Measurements from ENCODE around the gene ALOX15.

ALOX15 gene

DNA sequence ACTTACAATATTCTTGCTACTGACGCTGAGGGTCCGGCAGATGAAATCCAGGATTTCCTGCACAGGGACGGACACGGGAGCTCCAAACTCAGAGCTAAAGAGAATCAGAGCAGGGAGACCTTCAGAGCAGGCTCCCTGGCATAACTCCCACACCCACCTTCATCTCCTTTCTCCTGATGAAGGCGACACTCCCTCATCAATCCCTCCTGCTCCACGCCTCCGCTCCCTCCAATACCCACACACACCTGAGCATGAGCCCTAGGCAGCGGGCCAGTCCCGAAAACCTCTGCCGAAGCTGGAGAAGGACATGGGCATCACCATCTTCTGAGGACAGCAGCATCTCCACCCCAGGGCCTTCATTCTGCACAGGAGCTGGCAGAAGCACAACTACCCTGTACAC lies 34.3 kb upstream of the ALOX15 start:
- H2AFZ ChIP-seq (ENCODE audit: low read depth, low read length) = no peak overlapping the region
- no peak overlapping the region for H3K4me2 ChIP-seq (ENCODE audit: insufficient read depth, low read length)
- H3K9me3 ChIP-seq (ENCODE audit: insufficient read depth, low read length, severe bottlenecking) = no peaks in the 10 kb centered on the region
- H3K4me1 ChIP-seq (ENCODE audit: insufficient read depth, low read length) = no peaks in the 10 kb centered on the region
- no peaks in the 10 kb centered on the region for H3K79me2 ChIP-seq (ENCODE audit: insufficient read depth, low read length)
- no peak overlapping the region for H3K4me3 ChIP-seq (ENCODE audit: low read depth in 1 of 2, low read length in 2 of 2)
- no peak overlapping the region for H3K9ac ChIP-seq (ENCODE audit: low read depth, low read length)
- ATAC-seq (ENCODE audit: insufficient read depth, low read depth) (no peak), DNase-seq (no peak)
- no peak overlapping the region for H3K27ac ChIP-seq (ENCODE audit: low read length)
- peaks cover 95% of the 10 kb centered on the region for H3K36me3 ChIP-seq (ENCODE audit: insufficient read depth, low read length)
- TF ChIP-seq, protein P1, sequence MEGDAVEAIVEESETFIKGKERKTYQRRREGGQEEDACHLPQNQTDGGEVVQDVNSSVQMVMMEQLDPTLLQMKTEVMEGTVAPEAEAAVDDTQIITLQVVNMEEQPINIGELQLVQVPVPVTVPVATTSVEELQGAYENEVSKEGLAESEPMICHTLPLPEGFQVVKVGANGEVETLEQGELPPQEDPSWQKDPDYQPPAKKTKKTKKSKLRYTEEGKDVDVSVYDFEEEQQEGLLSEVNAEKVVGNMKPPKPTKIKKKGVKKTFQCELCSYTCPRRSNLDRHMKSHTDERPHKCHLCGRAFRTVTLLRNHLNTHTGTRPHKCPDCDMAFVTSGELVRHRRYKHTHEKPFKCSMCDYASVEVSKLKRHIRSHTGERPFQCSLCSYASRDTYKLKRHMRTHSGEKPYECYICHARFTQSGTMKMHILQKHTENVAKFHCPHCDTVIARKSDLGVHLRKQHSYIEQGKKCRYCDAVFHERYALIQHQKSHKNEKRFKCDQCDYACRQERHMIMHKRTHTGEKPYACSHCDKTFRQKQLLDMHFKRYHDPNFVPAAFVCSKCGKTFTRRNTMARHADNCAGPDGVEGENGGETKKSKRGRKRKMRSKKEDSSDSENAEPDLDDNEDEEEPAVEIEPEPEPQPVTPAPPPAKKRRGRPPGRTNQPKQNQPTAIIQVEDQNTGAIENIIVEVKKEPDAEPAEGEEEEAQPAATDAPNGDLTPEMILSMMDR (IDR thresholded peaks at IDR 0.05; ENCODE audit: borderline replicate concordance, extremely low read depth, low read length, poor library complexity, severe bottlenecking) = no peak
- no peak for TF ChIP-seq EZH2 (IDR thresholded peaks at IDR 0.05; ENCODE audit: borderline replicate concordance, low read depth, low read length, severe bottlenecking)
- H3K27me3 ChIP-seq (ENCODE audit: insufficient read depth, low read length, poor library complexity) = no peaks in the 10 kb centered on the region
- H4K20me1 ChIP-seq (ENCODE audit: insufficient read depth, low read length) = peaks cover 14% of the 10 kb centered on the region; the same call in 1 of the 2 replicates

DNA sequence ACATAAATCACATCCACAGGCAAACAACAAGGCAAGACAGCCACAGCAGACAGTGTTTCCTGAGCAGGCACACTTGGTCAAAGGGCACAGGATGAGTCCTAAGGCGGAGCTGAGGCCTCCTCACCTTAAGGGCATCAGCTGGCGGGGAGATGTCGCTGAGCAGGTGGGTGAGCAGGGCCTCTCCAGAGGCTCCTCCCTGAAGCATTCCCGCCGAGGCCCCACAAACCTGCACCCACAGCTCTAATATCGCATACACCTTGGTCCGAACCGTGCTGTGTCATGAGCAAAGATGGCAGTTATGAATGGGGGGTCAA lies 33.2 kb upstream of the ALOX15 start:
- no peaks in the 10 kb centered on the region for H3K79me2 ChIP-seq (ENCODE audit: insufficient read depth, low read length)
- peaks cover 88% of the 10 kb centered on the region for H3K36me3 ChIP-seq (ENCODE audit: insufficient read depth, low read length)
- no peaks in the 10 kb centered on the region for H3K9me3 ChIP-seq (ENCODE audit: insufficient read depth, low read length, severe bottlenecking)
- H3K27ac ChIP-seq (ENCODE audit: low read length) = no peak overlapping the region
- ATAC-seq (ENCODE audit: insufficient read depth, low read depth) (no peak), DNase-seq (no peak)
- peaks cover 14% of the 10 kb centered on the region; the same call in 1 of the 2 replicates for H4K20me1 ChIP-seq (ENCODE audit: insufficient read depth, low read length)
- no peak overlapping the region for H2AFZ ChIP-seq (ENCODE audit: low read depth, low read length)
- H3K9ac ChIP-seq (ENCODE audit: low read depth, low read length) = no peak overlapping the region
- no peak overlapping the region for H3K4me2 ChIP-seq (ENCODE audit: insufficient read depth, low read length)
- TF ChIP-seq, protein P1 (IDR thresholded peaks at IDR 0.05; ENCODE audit: borderline replicate concordance, extremely low read depth, low read length, poor library complexity, severe bottlenecking) = no peak
- no peak for TF ChIP-seq EZH2 (IDR thresholded peaks at IDR 0.05; ENCODE audit: borderline replicate concordance, low read depth, low read length, severe bottlenecking)
- no peak overlapping the region for H3K4me3 ChIP-seq (ENCODE audit: low read depth in 1 of 2, low read length in 2 of 2)
- no peaks in the 10 kb centered on the region for H3K4me1 ChIP-seq (ENCODE audit: insufficient read depth, low read length)
- H3K27me3 ChIP-seq (ENCODE audit: insufficient read depth, low read length, poor library complexity) = no peaks in the 10 kb centered on the region

- no peak for TF ChIP-seq EZH2 (IDR thresholded peaks at IDR 0.05; ENCODE audit: borderline replicate concordance, low read depth, low read length, severe bottlenecking)
- TF ChIP-seq, protein P1 (IDR thresholded peaks at IDR 0.05; ENCODE audit: borderline replicate concordance, extremely low read depth, low read length, poor library complexity, severe bottlenecking) = no peak
- Histone ChIP-seq H3K36me3 (ENCODE audit: insufficient read depth, low read length) (peaks cover 82% of the 10 kb centered on the region), H3K4me2 (ENCODE audit: insufficient read depth, low read length) (no peak overlapping the region), H4K20me1 (ENCODE audit: insufficient read depth, low read length) (peaks cover 14% of the 10 kb centered on the region; the same call in 1 of the 2 replicates), H3K4me3 (ENCODE audit: low read depth in 1 of 2, low read length in 2 of 2) (no peak overlapping the region), H3K79me2 (ENCODE audit: insufficient read depth, low read length) (no peaks in the 10 kb centered on the region), H3K27ac (ENCODE audit: low read length) (no peak overlapping the region), H3K4me1 (ENCODE audit: insufficient read depth, low read length) (no peaks in the 10 kb centered on the region), H3K9me3 (ENCODE audit: insufficient read depth, low read length, severe bottlenecking) (no peaks in the 10 kb centered on the region), H2AFZ (ENCODE audit: low read depth, low read length) (no peak overlapping the region), H3K9ac (ENCODE audit: low read depth, low read length) (no peak overlapping the region), H3K27me3 (ENCODE audit: insufficient read depth, low read length, poor library complexity) (no peaks in the 10 kb centered on the region)
- DNase-seq = no peak
- no peak for ATAC-seq (ENCODE audit: insufficient read depth, low read depth)
These were observed 32.7 kb upstream of the ALOX15 start for GRCh38 chr17:4673986-4674684.
